ENCODE data around the gene MT4. TPM values are rescaled to one million over a fixed set of nuclear protein-coding genes. Genes with fewer than 3 reads are reported as not detected.

The MT4 gene
- total and polyA plus RNA-seq, 9 donors = not detected

DNA sequence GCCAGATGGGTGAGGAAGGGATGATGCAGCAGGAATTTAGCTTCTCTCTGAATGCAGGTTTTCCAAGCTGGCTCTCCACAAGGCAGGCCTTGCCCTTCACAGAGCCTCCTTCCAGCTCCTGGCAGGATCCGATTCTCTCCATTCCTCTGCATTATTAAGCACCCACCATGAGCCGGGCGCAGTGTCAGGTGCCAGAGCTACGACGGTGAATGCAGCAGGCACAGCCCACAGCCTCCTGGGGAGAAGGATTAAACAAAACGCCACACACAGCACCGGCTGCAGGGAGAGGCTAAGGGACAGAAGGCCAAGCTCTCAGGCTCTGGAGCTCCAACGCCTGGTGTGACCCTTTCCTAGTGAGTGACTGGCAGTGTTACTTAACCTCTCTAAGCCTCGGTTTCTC lies 36.5 kb downstream of the MT4 start:
- Histone ChIP-seq H3K9me3 (no peaks in the 10 kb centered on the region), H3K27ac (no peak overlapping the region), H3K4me1 (ENCODE audit: insufficient read depth) (peaks cover 3% of the 10 kb centered on the region), H3K27me3 (no peaks in the 10 kb centered on the region), H3K36me3 (no peaks in the 10 kb centered on the region), H3K4me3 (no peak overlapping the region)
- WGBS, 3 donors = 61 to 65% (median 64%) methylated on average over 9 of the region's 9 CpGs
- DNase-seq = peak in 1 of 5 donors; percentile 13
- intact Hi-C loops (cut with DNase I) = loop anchor here in 1 of 4 donors (10.0 kb wide), 1 partner anchor 703 kb away; no protein-coding TSS in a partner anchor
- no peak for TF ChIP-seq EP300 (IDR thresholded peaks at IDR 0.05)
- TF ChIP-seq POLR2A (IDR thresholded peaks at IDR 0.05) = no peak
- TF ChIP-seq, protein P1, sequence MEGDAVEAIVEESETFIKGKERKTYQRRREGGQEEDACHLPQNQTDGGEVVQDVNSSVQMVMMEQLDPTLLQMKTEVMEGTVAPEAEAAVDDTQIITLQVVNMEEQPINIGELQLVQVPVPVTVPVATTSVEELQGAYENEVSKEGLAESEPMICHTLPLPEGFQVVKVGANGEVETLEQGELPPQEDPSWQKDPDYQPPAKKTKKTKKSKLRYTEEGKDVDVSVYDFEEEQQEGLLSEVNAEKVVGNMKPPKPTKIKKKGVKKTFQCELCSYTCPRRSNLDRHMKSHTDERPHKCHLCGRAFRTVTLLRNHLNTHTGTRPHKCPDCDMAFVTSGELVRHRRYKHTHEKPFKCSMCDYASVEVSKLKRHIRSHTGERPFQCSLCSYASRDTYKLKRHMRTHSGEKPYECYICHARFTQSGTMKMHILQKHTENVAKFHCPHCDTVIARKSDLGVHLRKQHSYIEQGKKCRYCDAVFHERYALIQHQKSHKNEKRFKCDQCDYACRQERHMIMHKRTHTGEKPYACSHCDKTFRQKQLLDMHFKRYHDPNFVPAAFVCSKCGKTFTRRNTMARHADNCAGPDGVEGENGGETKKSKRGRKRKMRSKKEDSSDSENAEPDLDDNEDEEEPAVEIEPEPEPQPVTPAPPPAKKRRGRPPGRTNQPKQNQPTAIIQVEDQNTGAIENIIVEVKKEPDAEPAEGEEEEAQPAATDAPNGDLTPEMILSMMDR (IDR thresholded peaks at IDR 0.05) = no peak

DNA sequence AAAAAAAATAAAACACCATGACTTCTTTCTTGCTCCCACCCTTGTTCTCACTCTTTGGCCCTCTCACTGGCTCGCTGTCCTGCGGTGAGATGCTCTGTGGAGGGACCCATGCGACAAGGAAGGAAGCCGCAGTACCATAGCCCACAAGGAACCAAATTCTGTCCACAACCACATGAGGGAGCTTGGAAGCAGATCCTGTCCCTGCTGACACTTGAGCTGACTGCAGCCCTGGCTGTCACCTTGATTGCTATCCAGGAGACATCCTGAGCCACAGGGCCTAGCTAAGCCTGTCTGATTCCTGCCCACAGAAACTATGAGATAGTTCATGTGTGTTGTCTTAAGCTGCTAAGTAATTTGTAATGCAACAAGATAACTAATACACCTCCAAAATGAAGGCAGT lies 38.7 kb downstream of the MT4 start:
- no peak overlapping the region for H3K4me3 ChIP-seq
- DNase-seq = no peak
- no peaks in the 10 kb centered on the region for H3K9me3 ChIP-seq
- H3K4me1 ChIP-seq (ENCODE audit: insufficient read depth) = peaks cover 13% of the 10 kb centered on the region
- intact Hi-C loops (cut with DNase I) = loop anchor here in 1 of 4 donors (10.0 kb wide), 1 partner anchor 701 kb away; no protein-coding TSS in a partner anchor
- H3K27me3 ChIP-seq = no peaks in the 10 kb centered on the region
- 62 to 72% (median 68%) methylated on average over 4 of the region's 4 CpGs for WGBS, 3 donors
- H3K27ac ChIP-seq = no peak overlapping the region
- no peak for TF ChIP-seq POLR2A (IDR thresholded peaks at IDR 0.05)
- TF ChIP-seq, protein P1 (IDR thresholded peaks at IDR 0.05) = peak in 1 of 3 donors; percentile 23
- TF ChIP-seq EP300 (IDR thresholded peaks at IDR 0.05) = no peak
- H3K36me3 ChIP-seq = no peaks in the 10 kb centered on the region

DNA sequence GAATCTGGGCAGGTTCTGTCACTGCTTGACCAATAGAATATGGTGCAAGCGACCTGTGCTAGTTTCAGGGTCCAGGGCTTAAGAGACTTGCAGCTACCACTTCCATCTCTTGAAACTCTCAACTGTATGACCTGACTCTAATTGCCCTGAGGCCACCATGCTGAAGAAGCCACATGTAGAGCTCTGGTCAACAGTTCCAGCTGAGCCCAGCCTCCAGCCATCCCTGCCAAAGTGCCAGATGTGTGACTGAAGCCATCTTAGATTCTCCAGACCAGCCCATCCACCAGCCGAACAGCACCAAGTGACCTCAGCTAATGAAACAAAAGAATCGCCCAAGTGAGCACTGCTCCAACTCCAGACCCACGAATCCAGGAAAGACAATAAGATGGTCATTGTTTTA lies 40.1 kb downstream of the MT4 start:
- no peak overlapping the region for H3K27ac ChIP-seq
- intact Hi-C loops (cut with DNase I) = loop anchor here in 1 of 4 donors (5.0 to 10.0 kb wide), 2 partner anchors 382 to 700 kb away; partner anchors contain the start of gene NLRC5
- DNase-seq = no peak

DNA sequence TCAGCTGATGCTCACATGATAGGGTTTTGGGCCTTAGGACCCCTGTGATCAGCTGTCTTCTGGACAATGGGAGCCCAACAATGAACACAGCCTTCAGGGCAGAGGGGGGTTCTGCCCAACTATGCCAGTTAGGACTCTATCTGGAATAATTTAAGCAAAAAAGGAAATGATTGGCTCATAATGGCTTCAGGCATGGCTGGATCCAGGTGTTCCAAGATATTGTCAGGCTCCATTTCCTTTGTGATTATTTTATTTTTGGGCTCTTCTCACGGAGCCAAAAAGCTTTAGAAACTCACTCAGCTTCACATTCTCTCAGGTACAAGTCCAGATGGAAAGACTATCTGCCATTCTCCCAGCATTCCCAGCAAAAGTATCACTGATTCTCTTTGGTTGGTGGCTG lies 40.6 kb downstream of the MT4 start:
- 86 to 97% (median 88%) methylated on average over 1 of the region's 1 CpG for WGBS, 3 donors
- H3K9me3 ChIP-seq = no peaks in the 10 kb centered on the region
- TF ChIP-seq POLR2A (IDR thresholded peaks at IDR 0.05) = no peak
- TF ChIP-seq, protein P1 (IDR thresholded peaks at IDR 0.05) = no peak
- TF ChIP-seq EP300 (IDR thresholded peaks at IDR 0.05) = no peak
- intact Hi-C loops (cut with DNase I) = loop anchor here in 1 of 4 donors (5.0 to 10.0 kb wide), 2 partner anchors 382 to 699 kb away; partner anchors contain the start of gene NLRC5
- no peak overlapping the region for H3K4me3 ChIP-seq
- H3K4me1 ChIP-seq (ENCODE audit: insufficient read depth) = peaks cover 19% of the 10 kb centered on the region
- no peaks in the 10 kb centered on the region for H3K27me3 ChIP-seq
- DNase-seq = no peak
- H3K27ac ChIP-seq = no peak overlapping the region
- H3K36me3 ChIP-seq = no peaks in the 10 kb centered on the region

More for the DNA sequence above, 40.1 kb downstream of the MT4 start:
- no peaks in the 10 kb centered on the region for H3K9me3 ChIP-seq
- no peaks in the 10 kb centered on the region for H3K27me3 ChIP-seq
- H3K4me1 ChIP-seq (ENCODE audit: insufficient read depth) = peaks cover 14% of the 10 kb centered on the region
- TF ChIP-seq, protein P1 (IDR thresholded peaks at IDR 0.05) = no peak
- TF ChIP-seq EP300 (IDR thresholded peaks at IDR 0.05) = no peak
- TF ChIP-seq POLR2A (IDR thresholded peaks at IDR 0.05) = no peak
- 90 to 95% (median 92%) methylated on average over 4 of the region's 4 CpGs for WGBS, 3 donors
- H3K4me3 ChIP-seq = no peak overlapping the region
- no peaks in the 10 kb centered on the region for H3K36me3 ChIP-seq

Measured in ovary (tissue), 9 donors.